COR-L47 (cell line): ENCODE data around the gene ZMYM4.
"Not testable (repeated sequence)": the region's sequence is repeated elsewhere in the genome, so short reads cannot be mapped to it uniquely, and the experiment has no call there.

Experiments used
- DNase-seq: peaks from one replicate; lab custom pipeline; 2025; lab: John Stamatoyannopoulos, UW

ZMYM4 gene

DNA sequence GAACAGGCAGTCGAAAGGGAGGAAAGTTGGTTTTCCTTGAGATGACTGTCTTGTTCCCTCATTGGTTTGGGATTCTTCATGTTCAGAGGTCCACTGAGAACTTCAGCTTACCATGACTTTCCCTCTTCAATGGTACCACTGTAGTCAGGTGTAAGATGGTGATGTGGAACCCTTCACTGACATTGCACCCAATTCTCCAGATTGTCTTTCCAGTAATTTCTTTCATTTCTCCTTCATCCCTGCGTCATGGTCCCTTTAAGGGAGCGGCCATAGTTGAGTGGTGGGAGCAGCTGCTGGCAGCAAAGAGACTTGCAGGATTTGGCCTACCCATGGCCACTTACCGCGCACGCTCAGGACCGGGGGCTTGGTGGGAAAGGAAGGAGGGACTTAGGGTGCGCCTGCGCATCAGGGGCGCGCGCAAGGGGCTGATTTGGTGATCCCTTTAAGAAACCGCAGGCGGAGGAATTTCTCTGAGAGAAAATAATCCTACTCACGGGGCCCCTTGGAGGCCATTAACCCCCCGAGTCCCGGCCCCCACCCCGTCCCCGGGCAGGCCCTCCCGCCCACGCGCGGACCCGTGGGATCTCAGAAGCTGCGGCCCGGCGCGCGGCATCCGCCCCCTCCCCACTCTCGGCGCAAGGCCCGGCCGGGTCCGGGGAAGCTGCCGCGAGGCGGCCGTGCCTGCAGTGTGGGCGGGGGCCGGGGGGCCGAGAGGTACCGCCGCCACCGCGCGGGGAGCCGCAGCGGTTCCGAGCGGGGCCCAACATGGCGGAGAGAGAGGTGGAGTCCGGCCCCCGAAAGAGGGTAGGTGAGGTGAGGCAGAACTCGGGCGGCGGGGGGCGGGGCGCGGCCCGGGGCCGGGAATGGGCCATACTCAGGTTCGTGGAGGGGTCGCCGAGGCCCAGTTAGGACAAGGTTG lies at the start of gene ZMYM4:
Gene ZMYM4, plus strand, starts transcription at position 428 of the 919 bp plus-strand sequence. Its CDS starts 338 bp downstream, at position 766.
- peak; percentile 95 for DNase-seq

DNA sequence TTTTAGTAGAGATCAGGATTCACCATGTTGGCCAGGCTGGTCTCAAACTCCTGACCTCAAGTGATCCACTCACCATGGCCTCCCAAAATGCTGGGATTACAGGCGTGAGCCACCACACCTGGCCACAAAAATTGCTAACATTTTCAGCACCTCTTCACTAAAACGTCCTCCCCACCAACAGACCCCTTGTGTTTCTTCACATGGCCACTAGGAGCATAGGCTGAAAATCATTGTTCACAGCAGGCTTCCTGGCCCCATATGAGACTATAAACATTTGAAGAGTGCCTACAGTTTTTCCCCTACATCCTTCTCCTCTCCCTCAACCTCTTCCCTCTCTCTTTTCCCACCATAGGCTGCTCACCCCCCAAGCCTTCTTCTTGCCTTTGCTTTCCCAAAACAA lies 47.5 kb upstream of the ZMYM4 start:
- no peak for DNase-seq

GRCh38 chr1:35222322-35223083 lies 46.0 kb upstream of the ZMYM4 start:
- no peak for DNase-seq

- DNase-seq: no peak
Measured at GRCh38 chr1:35223084-35223630, 45.4 kb upstream of the ZMYM4 start.

DNA sequence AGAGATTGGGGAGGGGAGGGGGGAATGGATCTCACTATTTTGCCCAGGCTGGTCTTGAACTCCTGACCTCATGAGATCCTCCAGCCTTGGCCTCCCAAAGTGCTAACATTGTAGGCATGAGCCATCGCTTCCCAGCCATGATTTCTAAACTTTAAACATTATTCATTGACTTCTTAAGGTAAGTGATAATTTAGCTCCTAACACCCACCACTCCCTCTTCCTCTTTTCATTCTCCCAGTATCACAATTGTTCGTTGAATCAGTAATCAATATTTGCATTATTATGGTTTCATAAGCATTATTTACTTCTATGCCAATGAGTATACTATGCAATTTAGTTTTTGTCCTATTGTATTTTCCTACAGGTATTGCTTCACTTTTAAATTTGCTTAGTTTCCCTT lies 42.0 kb upstream of the ZMYM4 start:
- DNase-seq: no peak

DNA sequence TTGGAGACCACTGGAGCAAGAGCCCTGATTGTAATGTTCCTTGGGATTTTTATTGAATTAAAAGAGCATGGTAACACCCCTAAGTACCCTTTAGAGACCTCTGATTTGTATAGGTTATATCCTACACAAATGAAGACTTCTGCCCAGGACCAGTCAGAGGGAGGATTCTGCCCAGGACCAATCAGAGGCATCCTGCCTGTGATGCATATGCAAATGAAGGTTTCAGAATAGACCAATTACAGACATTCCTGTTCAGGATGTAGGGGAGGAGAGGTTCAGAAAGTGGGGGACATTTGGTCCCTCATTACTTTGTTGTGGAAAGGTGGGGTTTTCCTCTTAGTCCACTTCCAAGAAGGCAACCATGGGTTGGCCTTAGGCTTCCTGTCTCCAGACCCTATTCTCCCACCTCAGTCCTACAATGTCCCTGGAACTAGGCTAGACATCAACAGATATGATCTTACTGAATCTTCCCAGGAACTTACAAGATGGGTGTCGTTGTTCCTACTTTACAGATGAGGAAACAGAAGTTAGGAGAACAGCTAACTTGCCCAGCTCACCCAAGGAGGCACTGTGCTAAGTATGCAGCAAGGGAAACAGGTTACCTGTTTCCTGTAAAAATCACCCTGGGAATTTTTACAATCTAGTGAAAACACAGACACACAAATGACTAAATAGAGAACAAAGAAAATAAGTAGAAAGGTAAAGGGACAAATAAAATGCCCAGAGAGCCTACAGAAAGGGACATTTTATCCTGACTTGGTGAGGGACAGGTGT lies 38.7 kb upstream of the ZMYM4 start:
- DNase-seq: no peak

- no peak for DNase-seq
Measured at GRCh38 chr1:35231287-35231686, 37.2 kb upstream of the ZMYM4 start.

- DNase-seq: not testable (repeated sequence)
Measured at GRCh38 chr1:35236772-35237171, 31.7 kb upstream of the ZMYM4 start.

DNA sequence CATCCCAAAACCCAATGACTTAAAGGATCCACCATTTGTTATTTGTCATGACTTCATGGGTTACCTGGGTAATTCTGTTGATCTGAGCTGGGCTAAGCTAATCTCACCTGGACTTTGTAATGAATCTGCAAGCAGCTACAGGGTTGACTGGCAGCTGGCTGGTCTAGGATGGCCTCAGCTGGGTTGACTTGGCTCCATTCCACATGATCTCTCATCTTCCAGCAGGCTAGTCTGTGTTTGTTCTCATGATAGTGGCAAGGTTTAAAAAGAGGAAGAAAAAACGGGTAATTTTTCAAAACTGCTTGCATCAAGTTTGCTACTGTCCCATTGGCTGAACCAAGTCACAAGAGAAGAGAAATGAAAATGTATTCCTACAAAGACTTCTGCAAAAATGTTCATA lies 24.8 kb upstream of the ZMYM4 start:
- DNase-seq: peak; percentile 11

DNA sequence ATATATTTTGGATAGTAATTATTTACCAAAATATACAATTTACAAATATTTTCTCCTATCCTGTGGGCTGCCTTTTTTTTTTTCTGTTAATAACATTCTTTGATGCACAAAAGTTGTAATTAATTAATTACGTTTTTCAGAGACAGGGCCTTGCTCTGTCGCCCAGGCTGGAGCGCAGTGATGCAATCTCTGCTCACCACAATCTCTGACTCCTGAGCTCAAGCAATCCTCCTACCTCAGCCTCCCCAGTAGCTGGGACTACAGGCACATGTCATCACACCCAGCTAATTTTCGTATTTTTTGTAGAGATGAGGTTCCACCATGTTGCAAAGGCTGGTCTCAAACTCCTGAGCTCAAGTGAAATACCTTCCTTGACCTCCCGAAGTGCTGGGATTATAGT lies 21.3 kb upstream of the ZMYM4 start:
- DNase-seq: no peak

GRCh38 chr1:35253941-35254340 lies 14.6 kb upstream of the ZMYM4 start:
- DNase-seq: no peak

- DNase-seq: no peak
Measured at GRCh38 chr1:35255276-35255675, 13.2 kb upstream of the ZMYM4 start.

GRCh38 chr1:35259561-35259960 lies 8.9 kb upstream of the ZMYM4 start:
- no peak for DNase-seq

GRCh38 chr1:35261412-35262120 lies 6.9 kb upstream of the ZMYM4 start:
- no peak for DNase-seq

- DNase-seq: no peak
Measured at GRCh38 chr1:35264035-35264434, 4.5 kb upstream of the ZMYM4 start.

DNA sequence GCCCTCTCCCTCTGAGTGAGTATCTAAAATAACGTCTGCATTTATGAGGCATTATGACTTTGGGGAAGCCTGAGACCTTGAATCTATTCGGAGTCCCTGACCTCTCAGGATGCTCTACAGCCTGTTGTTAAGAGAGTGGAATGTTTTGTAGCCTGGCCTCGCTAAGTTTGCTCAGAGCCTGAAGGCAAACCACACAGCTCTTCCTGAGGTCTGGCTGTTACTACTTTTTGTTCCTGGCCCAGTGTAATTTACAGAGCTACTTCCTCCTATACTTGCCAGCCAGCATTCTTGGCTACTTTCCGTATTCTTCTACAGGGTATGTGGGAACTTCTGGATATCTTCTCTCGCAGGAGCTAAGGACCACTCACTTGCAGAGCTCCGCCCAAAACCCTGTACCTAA lies 3.6 kb upstream of the ZMYM4 start:
- DNase-seq: no peak

DNA sequence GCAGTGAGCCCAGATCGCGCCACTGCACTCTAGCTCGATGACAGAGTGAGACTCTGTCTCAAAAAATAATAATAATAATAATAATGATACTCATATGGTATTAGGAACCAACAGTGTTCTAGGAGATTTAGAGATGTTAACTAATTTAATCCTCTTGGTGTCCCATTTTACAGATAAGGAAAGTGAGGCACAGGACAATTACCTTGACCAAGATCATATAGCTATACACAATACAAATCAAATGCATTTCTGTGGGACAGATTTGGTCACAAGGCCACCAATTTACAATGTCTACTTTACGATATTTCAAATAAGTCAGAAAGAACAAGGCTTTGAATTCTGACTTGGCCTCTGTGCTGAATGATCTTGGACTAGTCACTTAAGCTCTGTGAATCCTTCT lies 2.2 kb upstream of the ZMYM4 start:
- DNase-seq: no peak

- no peak for DNase-seq
Measured at GRCh38 chr1:35269201-35269988, 886 bp downstream of the ZMYM4 start.

- DNase-seq: no peak
Measured at GRCh38 chr1:35269989-35270289, 1.4 kb downstream of the ZMYM4 start.

DNA sequence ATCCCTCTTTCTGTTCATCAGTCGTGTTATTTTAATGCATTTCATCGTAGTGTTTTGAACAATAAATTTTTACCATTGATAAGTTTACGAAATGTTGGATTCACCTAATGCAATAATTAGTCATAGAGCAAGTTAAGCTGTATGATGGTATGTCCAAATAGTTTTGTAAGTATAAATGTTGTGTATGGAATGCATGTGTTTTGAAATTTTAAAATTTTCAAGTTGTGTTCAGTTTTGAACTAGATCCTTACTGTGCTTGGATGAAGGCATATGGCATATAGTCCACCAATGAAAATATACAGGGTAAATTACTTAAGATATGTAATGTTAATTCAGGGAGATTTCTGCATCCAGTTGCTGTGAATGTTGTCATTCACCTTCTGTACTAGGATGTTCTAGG lies 2.3 kb downstream of the ZMYM4 start:
- DNase-seq: no peak

DNA sequence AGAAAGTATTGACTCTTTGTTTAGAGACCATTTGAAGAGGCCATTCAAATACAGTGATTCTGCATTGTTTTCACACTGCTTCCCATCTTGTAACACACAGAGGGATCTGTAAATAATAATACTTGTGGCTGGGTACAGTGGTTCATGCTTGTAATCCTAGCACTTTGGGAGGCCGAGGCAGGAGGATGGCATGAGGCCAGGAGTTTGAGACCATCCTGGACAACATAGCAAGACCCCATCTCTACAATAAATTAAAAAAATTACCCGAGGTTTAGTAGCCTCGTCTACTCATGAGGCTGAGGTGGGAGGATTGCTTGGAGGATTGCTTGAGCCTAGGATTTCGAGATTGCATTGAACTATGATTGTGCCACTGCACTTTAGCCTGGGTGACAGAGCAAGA lies 5.7 kb downstream of the ZMYM4 start:
- DNase-seq: no peak
